Bronchial epithelial cell (primary cell): ENCODE data around the gene KLK7. TPM values are rescaled to one million over a fixed set of nuclear protein-coding genes. Genes with fewer than 3 reads are reported as not detected.

Experiments used
- DNase-seq: peaks from one replicate; pipeline ENCODE4 v3.0.0-alpha.2; 2010; ENCODE audit warnings: low read depth
- FAIRE-seq: peaks from 2 replicates; lab custom pipeline; 2011; peaks lifted over from hg19 to GRCh38; lab: Jason Lieb, UNC
- H3K27me3 ChIP-seq: 2 replicates; pipeline ENCODE4 v1.5.1; 2011; ENCODE audit warnings: low read length; ENCODE audit not compliant: control insufficient read depth, insufficient read depth
- H3K36me3 ChIP-seq: 2 replicates; pipeline ENCODE4 v1.5.1; 2011; ENCODE audit warnings: low read length; ENCODE audit not compliant: control insufficient read depth, insufficient read depth
- H3K4me3 ChIP-seq: 2 replicates; pipeline ENCODE4 v1.5.1; 2011; ENCODE audit warnings: mild to moderate bottlenecking, low read depth, low read length, control low read depth
- CTCF ChIP-seq: IDR thresholded peaks from 2 replicates; pipeline ENCODE4 v1.5.1; 2011; ENCODE audit warnings: mild to moderate bottlenecking, moderate library complexity, low read length, control low read depth, inconsistent platforms; ENCODE audit not compliant: insufficient read depth, severe bottlenecking
- total RNA-seq: library from RNA; depleted of rRNA; stranded (reverse); fragments of >200 nt; gene quantifications from 2 replicates; pipeline ENCODE4 v1.2.1, GENCODE V29; 2014

The KLK7 gene
- total RNA-seq, 1 donor from 2014 or later = 3.9 TPM

- Histone ChIP-seq H3K4me3 (peak overlapping the region; percentile 33), H3K36me3 (no peaks in the 10 kb centered on the region), H3K27me3 (peaks cover 1% of the 10 kb centered on the region)
- DNase-seq = no peak
- no peak for FAIRE-seq
- TF ChIP-seq CTCF = no peak
Measured at GRCh38 chr19:51018745-51019543, 35.2 kb upstream of the KLK7 start.

GRCh38 chr19:51016798-51017683, 33.3 kb upstream of the KLK7 start:
- peak; percentile 96 for TF ChIP-seq CTCF
- DNase-seq = peak; percentile 43
- Histone ChIP-seq H3K27me3 (peaks cover 1% of the 10 kb centered on the region), H3K4me3 (peak overlapping the region; percentile 33), H3K36me3 (no peaks in the 10 kb centered on the region)
- no peak for FAIRE-seq

GRCh38 chr19:51015691-51016267, 32.1 kb upstream of the KLK7 start:
- Histone ChIP-seq H3K4me3 (no peak overlapping the region), H3K27me3 (peaks cover 1% of the 10 kb centered on the region), H3K36me3 (no peaks in the 10 kb centered on the region)
- no peak for DNase-seq
- no peak for TF ChIP-seq CTCF
- FAIRE-seq = no peak

GRCh38 chr19:51014242-51014641, 30.5 kb upstream of the KLK7 start:
- FAIRE-seq = no peak
- peaks cover 1% of the 10 kb centered on the region for H3K27me3 ChIP-seq
- TF ChIP-seq CTCF = no peak
- H3K36me3 ChIP-seq = no peaks in the 10 kb centered on the region
- no peak overlapping the region for H3K4me3 ChIP-seq
- no peak for DNase-seq

- TF ChIP-seq CTCF = no peak
- Histone ChIP-seq H3K4me3 (no peak overlapping the region), H3K36me3 (no peaks in the 10 kb centered on the region), H3K27me3 (no peaks in the 10 kb centered on the region)
- DNase-seq = peak; percentile 40
- no peak for FAIRE-seq
Measured at GRCh38 chr19:51012661-51013190, 29.0 kb upstream of the KLK7 start.
